H9 (cell line): ENCODE results near the gene ZSCAN2. TPM values are rescaled to one million over a fixed set of nuclear protein-coding genes. Genes with fewer than 3 reads are reported as not detected.

Source experiments
- DNase-seq: peaks from one replicate; pipeline ENCODE4 v3.0.0-alpha.2; 2017
- H2AFZ ChIP-seq: one replicate; pipeline ENCODE4 v1.6.1; 2013; ENCODE audit warnings: mild to moderate bottlenecking, low read length, control low read depth, moderate library complexity
- H2AK5ac ChIP-seq: 2 replicates; pipeline ENCODE4 v1.6.1; 2013; ENCODE audit warnings: low read length, control low read depth, mixed read lengths; ENCODE audit not compliant: insufficient read length
- H2BK120ac ChIP-seq: one replicate; pipeline ENCODE4 v1.6.1; 2013; ENCODE audit warnings: low read depth, mild to moderate bottlenecking, low read length, control low read depth, inconsistent platforms; ENCODE audit not compliant: poor library complexity, severe bottlenecking
- H2BK12ac ChIP-seq: 2 replicates; pipeline ENCODE4 v1.6.1; 2013; ENCODE audit warnings: low read length, control low read depth, mixed read lengths, low read depth; ENCODE audit not compliant: insufficient read length
- H2BK15ac ChIP-seq: 2 replicates; pipeline ENCODE4 v1.6.1; 2013; ENCODE audit warnings: low read depth, low read length, control low read depth
- H2BK20ac ChIP-seq: one replicate; pipeline ENCODE4 v1.6.1; 2013; ENCODE audit warnings: low read depth, mild to moderate bottlenecking, low read length, control low read depth, inconsistent platforms; ENCODE audit not compliant: poor library complexity, severe bottlenecking
- H2BK5ac ChIP-seq: 2 replicates; pipeline ENCODE4 v1.6.1; 2013; ENCODE audit warnings: low read length, control low read depth, mixed read lengths; ENCODE audit not compliant: insufficient read length
- H3K14ac ChIP-seq: 2 replicates; pipeline ENCODE4 v1.6.1; 2013; ENCODE audit warnings: low read length, control low read depth; ENCODE audit not compliant: insufficient read depth
- H3K18ac ChIP-seq: 2 replicates; pipeline ENCODE4 v1.6.1; 2013; ENCODE audit warnings: low read depth, mild to moderate bottlenecking, mixed read lengths, low read length, control low read depth; ENCODE audit not compliant: insufficient read length
- H3K23ac ChIP-seq: 2 replicates; pipeline ENCODE4 v1.6.1; 2013; ENCODE audit warnings: low read length, control low read depth, mixed read lengths, low read depth; ENCODE audit not compliant: insufficient read length
- H3K23me2 ChIP-seq: 2 replicates; pipeline ENCODE4 v1.6.1; 2013; ENCODE audit warnings: low read depth, mild to moderate bottlenecking, mixed read lengths, low read length, control low read depth; ENCODE audit not compliant: insufficient read length, poor library complexity, severe bottlenecking
- H3K27ac ChIP-seq: 2 replicates; pipeline ENCODE4 v1.5.1; 2013; ENCODE audit warnings: low read length, control low read depth, mixed read lengths, low read depth; ENCODE audit not compliant: insufficient read length
- H3K27me3 ChIP-seq: 2 replicates; pipeline ENCODE4 v1.6.1; 2013; ENCODE audit warnings: low read length, control low read depth, inconsistent platforms; ENCODE audit not compliant: insufficient read depth
- H3K4ac ChIP-seq: 2 replicates; pipeline ENCODE4 v1.6.1; 2013; ENCODE audit warnings: low read depth, mild to moderate bottlenecking, control low read depth, inconsistent platforms, low read length, moderate library complexity
- H3K4me1 ChIP-seq: 2 replicates; pipeline ENCODE4 v1.6.1; 2013; ENCODE audit warnings: low read length, control low read depth, inconsistent platforms; ENCODE audit not compliant: insufficient read depth
- H3K4me2 ChIP-seq: 2 replicates; pipeline ENCODE4 v1.6.1; 2013; ENCODE audit warnings: low read length, control low read depth, mixed read lengths; ENCODE audit not compliant: insufficient read length, insufficient read depth
- H3K56ac ChIP-seq: 2 replicates; pipeline ENCODE4 v1.6.1; 2013; ENCODE audit warnings: low read depth, mild to moderate bottlenecking, mixed read lengths, low read length, control low read depth; ENCODE audit not compliant: insufficient read length
- H3K79me1 ChIP-seq: 2 replicates; pipeline ENCODE4 v1.6.1; 2013; ENCODE audit warnings: low read depth, mild to moderate bottlenecking, moderate library complexity, low read length, control low read depth, inconsistent platforms; ENCODE audit not compliant: insufficient read depth, poor library complexity, severe bottlenecking
- H3K79me2 ChIP-seq: 2 replicates; pipeline ENCODE4 v1.6.1; 2013; ENCODE audit warnings: low read length, control low read depth, inconsistent platforms; ENCODE audit not compliant: insufficient read depth
- H3K9ac ChIP-seq: 2 replicates; pipeline ENCODE4 v1.6.1; 2013; ENCODE audit warnings: low read length, control low read depth, mixed read lengths; ENCODE audit not compliant: insufficient read length; ENCODE audit errors: extremely low read depth
- H3K9me3 ChIP-seq: one replicate; pipeline ENCODE4 v1.6.1; 2013; ENCODE audit warnings: low read depth, low read length, inconsistent platforms; ENCODE audit not compliant: control insufficient read depth
- H3T11ph ChIP-seq: one replicate; pipeline ENCODE4 v1.6.1; 2013; ENCODE audit warnings: mild to moderate bottlenecking, low read length, control low read depth, inconsistent platforms
- H4K20me1 ChIP-seq: one replicate; pipeline ENCODE4 v1.6.1; 2013; ENCODE audit not compliant: control insufficient read depth, insufficient read length, insufficient read depth
- H4K5ac ChIP-seq: 2 replicates; pipeline ENCODE4 v1.6.1; 2013; ENCODE audit warnings: low read depth, mild to moderate bottlenecking, mixed read lengths, low read length, control low read depth; ENCODE audit not compliant: insufficient read length
- H4K8ac ChIP-seq: replicated peaks from 2 replicates; pipeline ENCODE4 v1.6.1; 2013; ENCODE audit warnings: low read length, control low read depth, mixed read lengths, low read depth; ENCODE audit not compliant: insufficient read length
- H4K91ac ChIP-seq: 2 replicates; pipeline ENCODE4 v1.6.1; 2013; ENCODE audit warnings: low read depth, mild to moderate bottlenecking, moderate library complexity, mixed read lengths, low read length, control low read depth; ENCODE audit not compliant: insufficient read length
- H3K27ac Mint-ChIP-seq, 3 experiments: 2 replicates in 2 of 3; 3 replicates in 1 of 3; pipeline ENCODE4 v1.8.0; 2020 to 2021; ENCODE audit warnings: mixed read lengths in 3 of 3, mild to moderate bottlenecking in 1 of 3, moderate library complexity in 1 of 3
- H3K27me3 Mint-ChIP-seq: 2 replicates; pipeline ENCODE4 v1.8.0; 2021; ENCODE audit warnings: low read depth, mild to moderate bottlenecking, moderate library complexity, mixed read lengths
- H3K36me3 Mint-ChIP-seq, 3 experiments: 2 replicates in 2 of 3; 3 replicates in 1 of 3; pipeline ENCODE4 v1.8.0; 2020 to 2021; ENCODE audit warnings: low read depth in 3 of 3, mixed read lengths in 3 of 3; ENCODE audit not compliant: insufficient read depth in 1 of 3
- H3K4me1 Mint-ChIP-seq, 2 experiments: 2 replicates each; pipeline ENCODE4 v1.8.0; 2020; ENCODE audit warnings: mixed read lengths in 2 of 2
- H3K4me3 Mint-ChIP-seq, 2 experiments: 2 replicates in 1 of 2; 3 replicates in 1 of 2; pipeline ENCODE4 v1.8.0; 2020 to 2021; ENCODE audit warnings: mild to moderate bottlenecking in 2 of 2, mixed read lengths in 2 of 2, moderate library complexity in 1 of 2
- H3K9me3 Mint-ChIP-seq, 2 experiments: 2 replicates in 1 of 2; 3 replicates in 1 of 2; pipeline ENCODE4 v1.8.0; 2020; ENCODE audit warnings: mild to moderate bottlenecking in 2 of 2, mixed read lengths in 2 of 2, moderate library complexity in 1 of 2
- WGBS: extraction: QIAGEN DNeasy Blood & Tissue Kit; methylation state at CpG from one replicate; pipeline ENCODE4 v1.1.7; 2013; ENCODE audit warnings: missing lambda C conversion rate, low lambda C conversion rate, mixed read lengths; ENCODE audit not compliant: insufficient read length; ENCODE audit errors: extremely low coverage; 5-methylcytosine and 5-hydroxymethylcytosine counted together
- total RNA-seq: library from RNA; stranded (reverse); gene quantifications from 2 replicates; pipeline ENCODE4 v1.2.1, GENCODE V29; 2021
- TF ChIP-seq, protein P1 (sequence below): fragments of 200-600 bp; sonication (generic); conservative IDR thresholded peaks from 3 replicates; pipeline ENCODE4 v1.8.0; 2021; ENCODE audit warnings: antibody characterized with exemption, mild to moderate bottlenecking

The ZSCAN2 gene
- total RNA-seq, 1 experiment from 2014 or later = 28.4 TPM

GRCh38 chr15:84634228-84634837 is 33.5 kb downstream of the ZSCAN2 start:
- no peak overlapping the region for H2BK20ac ChIP-seq
- no peak overlapping the region for H2AK5ac ChIP-seq
- H3K23me2 ChIP-seq = peaks cover 16% of the 10 kb centered on the region
- H3K56ac ChIP-seq = no peak overlapping the region
- H3K9me3 ChIP-seq = no peaks in the 10 kb centered on the region
- H3K14ac ChIP-seq = no peak overlapping the region
- H2BK15ac ChIP-seq = no peak overlapping the region
- H3K18ac ChIP-seq = no peak overlapping the region
- H3K4me1 ChIP-seq = peaks cover 15% of the 10 kb centered on the region
- WGBS = no CpG with 5 or more reads among the region's 23 CpGs
- H3K79me2 ChIP-seq = no peaks in the 10 kb centered on the region
- no peak overlapping the region for H4K5ac ChIP-seq
- H3K27ac ChIP-seq = no peak overlapping the region
- no peaks in the 10 kb centered on the region; the same call in 1 of the 2 replicates for H3K27me3 ChIP-seq
- peak overlapping the region; percentile 75 for H3K4me2 ChIP-seq
- no peak overlapping the region for H2BK12ac ChIP-seq
- Mint-ChIP-seq H3K9me3 (no peaks in the 10 kb centered on the region), H3K4me3 (peak overlapping the region; percentile 63 to 76), H3K27me3 (peaks cover 36% of the 10 kb centered on the region), H3K36me3 (peaks cover 11 to 17% (median 11%) of the 10 kb centered on the region in 3 experiments; a peak in 6 of 7 replicates), H3K4me1 (peaks cover 28 to 37% of the 10 kb centered on the region in 2 experiments), H3K27ac (no peak overlapping the region)
- TF ChIP-seq, protein P1, sequence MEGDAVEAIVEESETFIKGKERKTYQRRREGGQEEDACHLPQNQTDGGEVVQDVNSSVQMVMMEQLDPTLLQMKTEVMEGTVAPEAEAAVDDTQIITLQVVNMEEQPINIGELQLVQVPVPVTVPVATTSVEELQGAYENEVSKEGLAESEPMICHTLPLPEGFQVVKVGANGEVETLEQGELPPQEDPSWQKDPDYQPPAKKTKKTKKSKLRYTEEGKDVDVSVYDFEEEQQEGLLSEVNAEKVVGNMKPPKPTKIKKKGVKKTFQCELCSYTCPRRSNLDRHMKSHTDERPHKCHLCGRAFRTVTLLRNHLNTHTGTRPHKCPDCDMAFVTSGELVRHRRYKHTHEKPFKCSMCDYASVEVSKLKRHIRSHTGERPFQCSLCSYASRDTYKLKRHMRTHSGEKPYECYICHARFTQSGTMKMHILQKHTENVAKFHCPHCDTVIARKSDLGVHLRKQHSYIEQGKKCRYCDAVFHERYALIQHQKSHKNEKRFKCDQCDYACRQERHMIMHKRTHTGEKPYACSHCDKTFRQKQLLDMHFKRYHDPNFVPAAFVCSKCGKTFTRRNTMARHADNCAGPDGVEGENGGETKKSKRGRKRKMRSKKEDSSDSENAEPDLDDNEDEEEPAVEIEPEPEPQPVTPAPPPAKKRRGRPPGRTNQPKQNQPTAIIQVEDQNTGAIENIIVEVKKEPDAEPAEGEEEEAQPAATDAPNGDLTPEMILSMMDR = no peak
- H4K20me1 ChIP-seq = peaks cover 3% of the 10 kb centered on the region
- H2AFZ ChIP-seq = no peak overlapping the region
- no peak overlapping the region for H4K8ac ChIP-seq
- DNase-seq = no peak
- no peak overlapping the region for H3K9ac ChIP-seq
- H3K79me1 ChIP-seq = no peaks in the 10 kb centered on the region
- H3T11ph ChIP-seq = no peak overlapping the region
- H4K91ac ChIP-seq = no peak overlapping the region
- no peak overlapping the region for H3K23ac ChIP-seq
- no peak overlapping the region for H2BK5ac ChIP-seq
- H2BK120ac ChIP-seq = no peak overlapping the region
- no peak overlapping the region for H3K4ac ChIP-seq
